GM19238 (cell line): Measurements from ENCODE around the gene SLCO3A1.

ENCODE experiments used
- DNase-seq: peaks from one replicate; pipeline ENCODE4 v3.0.0; 2011; ENCODE audit warnings: low spot score; ENCODE audit not compliant: insufficient read length

The SLCO3A1 gene

GRCh38 chr15:91938136-91938535, 84.6 kb downstream of the SLCO3A1 start:
- DNase-seq = no peak

DNA sequence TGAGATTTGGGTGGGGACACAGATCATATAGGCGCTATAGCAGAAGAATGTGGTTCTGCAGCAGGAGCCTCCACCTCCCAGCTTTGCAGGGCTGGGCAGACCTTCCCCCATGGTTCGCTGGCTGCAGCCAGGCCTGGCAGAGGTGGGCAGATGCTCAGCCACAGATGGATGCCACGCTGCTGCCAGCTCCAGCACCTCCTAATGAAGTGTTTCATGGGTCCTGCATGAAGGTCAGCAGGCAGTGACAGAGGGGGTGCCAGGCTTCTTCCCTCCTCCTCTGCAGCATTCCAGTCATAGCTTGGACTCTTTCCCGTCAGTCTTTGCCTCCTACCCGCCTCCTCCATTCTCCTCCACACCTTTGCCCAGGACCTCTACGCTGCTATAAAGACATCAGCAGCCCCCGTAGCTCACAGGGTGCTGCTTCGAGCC, 85.9 kb downstream of the SLCO3A1 start:
- no peak for DNase-seq

GRCh38 chr15:91940496-91941381, 87.2 kb downstream of the SLCO3A1 start:
- no peak for DNase-seq

GRCh38 chr15:91941871-91942658, 88.6 kb downstream of the SLCO3A1 start:
- no peak for DNase-seq

DNA sequence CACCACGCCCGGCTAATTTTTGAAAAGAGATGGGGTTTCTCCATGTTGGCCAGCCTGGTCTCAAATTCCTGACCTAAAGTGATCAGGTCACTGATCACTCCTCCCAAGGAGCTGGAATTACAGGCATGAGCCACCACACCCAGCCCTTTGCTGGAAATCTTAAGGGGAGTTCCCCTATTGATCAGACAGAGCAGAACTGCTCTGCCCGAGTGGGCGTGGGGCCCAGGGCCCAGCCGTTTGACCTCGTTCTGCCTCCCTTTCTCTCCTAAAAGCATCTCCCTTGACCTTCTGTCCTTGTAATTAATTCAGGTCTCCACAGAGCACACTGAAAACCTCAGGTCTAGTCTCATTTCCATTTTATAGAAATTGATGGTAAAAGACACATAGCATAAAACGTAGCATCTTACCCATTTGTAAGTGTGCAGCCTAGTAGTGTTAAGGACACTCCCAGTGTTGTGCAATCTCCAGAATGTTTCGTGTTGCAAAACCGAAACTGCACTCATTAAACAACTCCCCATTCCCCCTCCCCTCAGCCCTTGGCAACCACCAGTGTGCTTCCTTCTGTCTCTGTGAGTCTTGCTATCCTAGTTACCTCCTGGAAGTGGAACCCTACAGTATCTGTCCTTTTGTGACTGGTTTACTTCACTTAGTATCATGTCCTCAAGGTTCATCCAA, 89.3 kb downstream of the SLCO3A1 start:
- no peak for DNase-seq

DNA sequence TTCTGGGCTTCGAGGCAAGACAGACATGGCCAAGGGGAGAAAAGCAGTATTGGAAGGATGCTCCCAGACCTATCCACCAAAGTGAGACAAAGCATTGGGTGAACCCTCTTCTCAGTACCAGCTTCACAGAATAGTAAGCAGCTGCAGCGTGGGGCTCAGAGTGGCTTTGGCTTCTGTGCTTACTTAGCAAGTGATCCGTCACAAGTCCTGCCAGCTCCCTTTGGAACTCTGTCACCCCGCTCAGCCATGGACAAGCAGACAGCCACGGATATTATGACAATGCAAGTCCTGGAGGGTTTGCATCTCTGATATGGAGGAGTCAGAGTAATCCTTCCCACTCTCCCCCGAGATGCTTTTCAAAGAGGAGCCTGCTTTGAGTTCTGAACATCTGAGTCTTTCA, 90.8 kb downstream of the SLCO3A1 start:
- DNase-seq = no peak

- DNase-seq = no peak
Measured at GRCh38 chr15:91945385-91945784, 91.9 kb downstream of the SLCO3A1 start.

DNA sequence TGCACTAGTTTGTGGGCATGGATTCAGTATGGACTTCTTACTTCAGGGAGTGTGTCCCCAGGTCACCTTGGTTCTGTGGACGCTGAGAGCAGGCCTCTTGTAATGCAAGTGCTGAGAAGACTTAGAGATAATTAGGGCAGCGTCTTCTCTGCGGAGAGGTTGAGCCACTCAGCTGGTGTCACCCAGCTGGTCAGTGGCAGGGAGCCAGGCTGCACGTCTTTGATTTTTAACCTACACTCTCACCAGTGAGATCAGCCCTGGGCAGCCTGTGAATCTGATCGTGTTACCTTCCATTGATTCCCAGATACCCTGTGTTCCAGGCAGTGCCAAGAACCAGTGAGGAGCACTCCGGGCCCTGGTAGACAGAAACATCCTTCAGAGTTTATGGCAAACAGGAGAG, 92.6 kb downstream of the SLCO3A1 start:
- no peak for DNase-seq

GRCh38 chr15:91946581-91947292, 93.2 kb downstream of the SLCO3A1 start:
- DNase-seq = no peak

DNA sequence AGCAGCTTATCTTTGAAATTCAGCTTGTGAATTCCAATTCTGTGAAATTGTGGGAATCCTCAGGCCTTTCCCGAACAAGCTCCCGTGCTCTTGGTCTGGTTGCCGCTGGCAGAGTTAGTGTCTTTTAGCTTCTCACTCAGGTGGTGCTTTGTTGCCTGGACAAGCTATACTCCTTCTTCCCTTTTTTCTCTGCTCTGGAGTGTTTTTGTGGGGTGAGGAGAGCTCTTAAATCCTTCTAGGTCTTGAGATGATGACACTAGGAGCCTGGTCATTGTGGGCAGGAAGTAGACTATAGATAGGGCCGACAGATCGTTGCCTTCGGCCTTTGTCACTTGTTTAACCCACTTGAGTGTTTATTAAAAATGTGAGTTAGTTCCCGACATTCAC, 93.8 kb downstream of the SLCO3A1 start:
- DNase-seq = no peak

DNA sequence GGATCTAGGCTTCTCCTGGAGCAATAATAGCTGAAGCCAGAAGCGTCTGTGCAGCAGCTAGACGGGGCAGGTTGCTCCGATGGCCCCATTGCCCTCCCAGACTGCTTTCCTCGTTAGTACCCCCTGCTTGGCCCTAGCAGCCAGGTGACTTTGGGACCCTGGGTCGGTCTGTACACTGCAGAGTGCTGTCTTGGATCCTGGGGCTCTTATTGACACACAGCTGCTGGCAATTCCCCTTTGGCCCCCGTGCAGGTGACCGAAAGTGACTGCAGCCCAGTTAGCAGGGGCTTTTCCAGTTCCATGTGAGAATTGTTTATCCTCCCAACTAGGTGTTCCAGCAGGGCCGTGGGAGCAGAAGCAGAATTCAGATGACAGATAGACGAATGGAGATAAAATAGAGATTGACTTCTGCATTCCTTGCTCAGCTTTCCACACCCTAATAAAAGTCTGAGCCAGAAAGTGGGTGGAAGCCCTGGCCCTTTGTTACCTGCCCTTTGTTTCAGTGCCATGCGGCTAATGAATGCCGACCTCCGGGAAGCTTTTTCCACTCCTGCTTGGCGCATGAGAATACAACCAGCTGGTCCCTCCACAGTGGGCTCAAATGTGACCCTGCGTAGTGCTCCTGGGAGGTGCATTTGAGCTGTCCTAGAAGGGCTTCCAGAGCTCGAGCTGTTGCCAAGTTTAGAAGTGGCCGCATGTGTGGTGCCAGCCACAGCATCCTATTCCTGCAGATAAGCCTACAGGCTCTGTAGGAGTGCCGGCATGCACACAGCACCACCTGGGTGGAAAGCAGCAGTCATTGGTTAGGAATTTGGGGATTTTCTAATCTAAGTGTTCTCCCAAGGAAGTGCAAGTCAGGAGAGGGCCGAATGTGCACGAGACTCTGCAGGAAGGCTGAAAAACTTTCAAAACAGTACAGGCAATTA, 94.4 kb downstream of the SLCO3A1 start:
- no peak for DNase-seq

- no peak for DNase-seq
Measured at GRCh38 chr15:91949361-91949760, 95.9 kb downstream of the SLCO3A1 start.

DNA sequence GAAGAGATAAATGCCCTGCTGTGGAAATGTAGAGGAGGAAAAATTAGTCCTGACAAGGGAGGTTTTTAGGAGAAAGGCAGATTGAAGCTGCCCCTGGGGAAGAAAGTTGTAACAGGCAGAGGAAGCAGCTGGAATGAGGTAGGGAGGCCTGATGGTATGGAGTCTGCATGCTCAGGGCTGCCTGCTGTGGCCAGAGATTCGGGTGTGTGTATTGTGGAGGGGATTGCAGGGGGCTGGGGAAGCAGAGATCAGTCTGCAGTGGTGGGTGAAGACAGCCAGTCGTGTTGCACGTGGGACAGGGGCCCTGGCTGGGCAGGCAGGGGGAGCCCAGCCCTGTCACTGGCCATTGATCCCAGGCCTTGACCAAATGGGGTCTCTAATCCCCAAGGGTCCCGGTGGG, 96.5 kb downstream of the SLCO3A1 start:
- DNase-seq = no peak

GRCh38 chr15:91950631-91951329, 97.3 kb downstream of the SLCO3A1 start:
- no peak for DNase-seq

- DNase-seq = no peak
Measured at GRCh38 chr15:91952216-91952615, 98.7 kb downstream of the SLCO3A1 start.

DNA sequence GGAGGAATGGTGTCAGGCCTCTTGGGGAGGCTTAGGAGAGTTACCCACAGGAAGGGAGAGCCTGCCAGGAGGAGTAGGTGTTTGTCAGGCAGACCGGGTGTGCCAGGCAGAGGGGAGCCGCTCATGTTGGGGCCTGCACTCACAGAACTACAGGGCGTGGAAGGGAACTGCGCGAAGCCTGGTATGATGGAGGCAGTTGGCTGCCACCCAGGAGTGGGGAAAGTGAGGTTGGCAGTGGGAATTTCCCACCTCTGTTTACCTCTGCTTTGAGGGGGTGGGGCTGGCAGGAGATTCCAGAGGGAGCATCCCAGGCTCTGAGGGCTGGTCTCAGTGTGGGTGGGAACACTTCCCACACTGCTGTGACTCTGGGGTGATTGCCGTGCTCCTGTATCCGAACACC, 99.9 kb downstream of the SLCO3A1 start:
- no peak for DNase-seq

GRCh38 chr15:91954292-91954691, 100.8 kb downstream of the SLCO3A1 start:
- DNase-seq = no peak

DNA sequence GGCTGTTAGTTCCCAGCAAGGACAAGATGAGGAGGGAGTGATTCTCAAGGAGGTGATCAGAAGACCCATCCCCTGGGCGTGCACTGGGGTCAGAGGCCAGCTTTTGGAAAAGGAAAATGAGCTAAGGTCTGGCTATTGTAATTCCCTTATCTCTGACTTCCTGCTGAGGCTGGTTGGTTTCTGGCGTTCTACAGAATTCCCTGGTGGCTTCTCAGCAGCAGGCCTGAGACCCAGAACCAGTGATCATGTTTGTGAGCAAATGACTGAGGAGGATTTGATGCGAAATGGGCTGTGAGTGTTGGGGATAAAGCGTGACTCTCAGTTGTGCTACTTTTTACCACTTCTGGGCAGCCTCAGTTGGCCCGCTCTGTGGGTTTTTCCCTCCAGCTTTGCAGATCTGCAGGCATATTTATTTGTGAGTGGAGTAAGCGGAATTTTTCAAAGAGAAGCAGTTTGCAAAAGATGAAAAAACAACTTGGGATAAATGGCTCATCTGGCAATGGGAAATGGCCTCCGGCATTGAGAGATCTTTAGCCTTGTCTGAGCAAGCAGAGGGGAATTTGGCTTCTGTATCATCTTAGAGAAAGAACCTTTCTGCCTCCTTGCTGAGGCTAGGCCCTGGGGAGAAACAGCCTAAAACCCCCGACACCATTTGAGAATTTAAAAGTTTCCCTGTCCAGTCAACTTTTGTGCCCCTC, 102.7 kb downstream of the SLCO3A1 start:
- DNase-seq = no peak

- DNase-seq = no peak
Measured at GRCh38 chr15:91961357-91961756, 107.8 kb downstream of the SLCO3A1 start.
